ENCODE results near the gene CLMN.

Gene CLMN

GRCh38 chr14:95237958-95238340 is 81.8 kb downstream of the CLMN start:
- no peak for DNase-seq (ENCODE audit: low spot score)

- DNase-seq (ENCODE audit: low spot score): no peak
Observed at GRCh38 chr14:95237121-95237957, 82.4 kb downstream of the CLMN start.

GRCh38 chr14:95236221-95236620 is 83.5 kb downstream of the CLMN start:
- no peak for DNase-seq (ENCODE audit: low spot score)

GRCh38 chr14:95235767-95236166 is 83.9 kb downstream of the CLMN start:
- no peak for DNase-seq (ENCODE audit: low spot score)

- no peak for DNase-seq (ENCODE audit: low spot score)
Observed at GRCh38 chr14:95235351-95235750, 84.4 kb downstream of the CLMN start.

- DNase-seq (ENCODE audit: low spot score): no peak
Observed at GRCh38 chr14:95234426-95234825, 85.3 kb downstream of the CLMN start.

GRCh38 chr14:95233702-95234241 is 85.9 kb downstream of the CLMN start:
- DNase-seq (ENCODE audit: low spot score): no peak

GRCh38 chr14:95232894-95233584 is 86.7 kb downstream of the CLMN start:
- no peak for DNase-seq (ENCODE audit: low spot score)

- DNase-seq (ENCODE audit: low spot score): no peak
Observed at GRCh38 chr14:95231966-95232633, 87.6 kb downstream of the CLMN start.

GRCh38 chr14:95229749-95230148 is 90.0 kb downstream of the CLMN start:
- no peak for DNase-seq (ENCODE audit: low spot score)

- DNase-seq (ENCODE audit: low spot score): no peak
Observed at GRCh38 chr14:95228240-95228639, 91.5 kb downstream of the CLMN start.

- DNase-seq (ENCODE audit: low spot score): no peak
Observed at GRCh38 chr14:95227279-95227860, 92.3 kb downstream of the CLMN start.

GRCh38 chr14:95226801-95227200 is 92.9 kb downstream of the CLMN start:
- no peak for DNase-seq (ENCODE audit: low spot score)

- no peak for DNase-seq (ENCODE audit: low spot score)
Observed at GRCh38 chr14:95225251-95225887, 94.3 kb downstream of the CLMN start.

GRCh38 chr14:95222870-95223398 is 96.8 kb downstream of the CLMN start:
- DNase-seq (ENCODE audit: low spot score): no peak

GRCh38 chr14:95222151-95222631 is 97.5 kb downstream of the CLMN start:
- DNase-seq (ENCODE audit: low spot score): no peak

- no peak for DNase-seq (ENCODE audit: low spot score)
Observed at GRCh38 chr14:95221531-95221930, 98.2 kb downstream of the CLMN start.

- DNase-seq (ENCODE audit: low spot score): no peak
Observed at GRCh38 chr14:95220663-95221231, 99.0 kb downstream of the CLMN start.

GRCh38 chr14:95218472-95219193 is 101.1 kb downstream of the CLMN start:
- DNase-seq (ENCODE audit: low spot score): no peak

GRCh38 chr14:95218006-95218405 is 101.7 kb downstream of the CLMN start:
- DNase-seq (ENCODE audit: low spot score): no peak
